ENCODE results near the gene ZNF444.

GRCh38 chr19:56145698-56146097, 4.6 kb downstream of the ZNF444 start:
- TF ChIP-seq POLR2AphosphoS5 (IDR thresholded peaks at IDR 0.05; ENCODE audit: borderline replicate concordance, low read depth, low read length) (no peak), EZH2 (IDR thresholded peaks at IDR 0.05) (no peak)
